ENCODE results near the gene SH2D4B.

SH2D4B gene

DNA sequence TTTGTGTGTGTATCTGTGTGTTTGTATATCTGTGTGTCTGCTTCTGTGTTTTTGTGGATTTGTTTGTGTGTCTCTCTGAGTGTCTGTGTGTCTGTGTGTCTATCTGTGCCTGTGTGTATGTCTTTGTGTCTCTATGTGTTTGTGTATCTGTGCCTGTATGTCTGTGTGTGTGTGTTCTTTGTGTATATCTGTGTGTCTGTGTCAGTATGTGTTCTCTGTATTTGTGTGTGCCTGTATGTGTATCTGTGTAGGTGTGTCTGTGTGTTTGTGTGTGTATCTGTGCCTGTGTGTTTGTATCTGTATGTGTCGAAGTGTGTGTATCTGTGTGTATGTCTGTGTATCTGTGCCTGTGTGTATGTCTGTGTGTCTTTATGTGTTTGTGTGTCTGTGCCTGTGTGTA is 118.2 kb downstream of the SH2D4B start:
- H3K36me3 ChIP-seq (ENCODE audit: low read depth) = no peaks in the 10 kb centered on the region
- TF ChIP-seq, protein P1, sequence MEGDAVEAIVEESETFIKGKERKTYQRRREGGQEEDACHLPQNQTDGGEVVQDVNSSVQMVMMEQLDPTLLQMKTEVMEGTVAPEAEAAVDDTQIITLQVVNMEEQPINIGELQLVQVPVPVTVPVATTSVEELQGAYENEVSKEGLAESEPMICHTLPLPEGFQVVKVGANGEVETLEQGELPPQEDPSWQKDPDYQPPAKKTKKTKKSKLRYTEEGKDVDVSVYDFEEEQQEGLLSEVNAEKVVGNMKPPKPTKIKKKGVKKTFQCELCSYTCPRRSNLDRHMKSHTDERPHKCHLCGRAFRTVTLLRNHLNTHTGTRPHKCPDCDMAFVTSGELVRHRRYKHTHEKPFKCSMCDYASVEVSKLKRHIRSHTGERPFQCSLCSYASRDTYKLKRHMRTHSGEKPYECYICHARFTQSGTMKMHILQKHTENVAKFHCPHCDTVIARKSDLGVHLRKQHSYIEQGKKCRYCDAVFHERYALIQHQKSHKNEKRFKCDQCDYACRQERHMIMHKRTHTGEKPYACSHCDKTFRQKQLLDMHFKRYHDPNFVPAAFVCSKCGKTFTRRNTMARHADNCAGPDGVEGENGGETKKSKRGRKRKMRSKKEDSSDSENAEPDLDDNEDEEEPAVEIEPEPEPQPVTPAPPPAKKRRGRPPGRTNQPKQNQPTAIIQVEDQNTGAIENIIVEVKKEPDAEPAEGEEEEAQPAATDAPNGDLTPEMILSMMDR (IDR thresholded peaks at IDR 0.05; ENCODE audit: poor library complexity, severe bottlenecking) = no peak
- no peak for ATAC-seq (ENCODE audit: low read depth)
- H3K9me3 ChIP-seq (ENCODE audit: severe bottlenecking) = no peaks in the 10 kb centered on the region
- H3K4me1 ChIP-seq (ENCODE audit: insufficient read depth, poor library complexity, severe bottlenecking) = no peaks in the 10 kb centered on the region
- no peaks in the 10 kb centered on the region for H3K27me3 ChIP-seq (ENCODE audit: insufficient read depth, poor library complexity, severe bottlenecking)
- DNase-seq (ENCODE audit: low spot score) = no peak
- no peak overlapping the region for H3K27ac ChIP-seq (ENCODE audit: poor library complexity, severe bottlenecking)
- no peak overlapping the region for H3K4me3 ChIP-seq (ENCODE audit: severe bottlenecking)

DNA sequence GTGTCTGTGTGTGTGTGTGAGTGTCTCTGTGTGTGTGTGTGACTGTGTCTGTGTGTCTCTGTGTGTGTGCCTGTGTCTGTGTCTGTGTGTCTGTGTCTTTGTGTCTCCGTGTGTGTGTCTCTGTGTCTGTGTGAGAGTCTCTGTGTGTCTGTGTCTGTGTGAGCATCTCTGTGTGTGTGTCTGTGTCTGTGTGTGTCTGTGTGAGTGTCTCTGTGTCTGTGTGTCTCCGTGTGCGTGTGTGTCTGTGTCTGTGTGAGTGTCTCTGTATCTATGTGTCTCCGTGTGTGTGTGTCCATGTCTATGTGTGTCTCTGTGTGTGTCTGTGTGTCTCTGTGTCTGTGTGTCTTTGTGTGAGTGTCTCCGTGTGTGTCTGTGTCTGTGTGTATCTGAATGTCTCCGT is 120.4 kb downstream of the SH2D4B start:
- ATAC-seq (ENCODE audit: low read depth) (no peak), DNase-seq (ENCODE audit: low spot score) (no peak)
- H3K27me3 ChIP-seq (ENCODE audit: insufficient read depth, poor library complexity, severe bottlenecking) = no peaks in the 10 kb centered on the region
- H3K4me1 ChIP-seq (ENCODE audit: insufficient read depth, poor library complexity, severe bottlenecking) = no peaks in the 10 kb centered on the region
- H3K36me3 ChIP-seq (ENCODE audit: low read depth) = no peaks in the 10 kb centered on the region
- no peaks in the 10 kb centered on the region for H3K9me3 ChIP-seq (ENCODE audit: severe bottlenecking)
- TF ChIP-seq, protein P1 (IDR thresholded peaks at IDR 0.05; ENCODE audit: poor library complexity, severe bottlenecking) = no peak
- H3K27ac ChIP-seq (ENCODE audit: poor library complexity, severe bottlenecking) = no peak overlapping the region
- no peak overlapping the region for H3K4me3 ChIP-seq (ENCODE audit: severe bottlenecking)

GRCh38 chr10:80659289-80659688 is 121.6 kb downstream of the SH2D4B start:
- DNase-seq (ENCODE audit: low spot score) (no peak), ATAC-seq (ENCODE audit: low read depth) (no peak)
- TF ChIP-seq, protein P1 (IDR thresholded peaks at IDR 0.05; ENCODE audit: poor library complexity, severe bottlenecking) = no peak
- H3K4me1 ChIP-seq (ENCODE audit: insufficient read depth, poor library complexity, severe bottlenecking) = no peaks in the 10 kb centered on the region
- H3K4me3 ChIP-seq (ENCODE audit: severe bottlenecking) = no peak overlapping the region
- H3K27ac ChIP-seq (ENCODE audit: poor library complexity, severe bottlenecking) = no peak overlapping the region
- no peaks in the 10 kb centered on the region for H3K36me3 ChIP-seq (ENCODE audit: low read depth)
- H3K9me3 ChIP-seq (ENCODE audit: severe bottlenecking) = no peaks in the 10 kb centered on the region
- H3K27me3 ChIP-seq (ENCODE audit: insufficient read depth, poor library complexity, severe bottlenecking) = no peaks in the 10 kb centered on the region

DNA sequence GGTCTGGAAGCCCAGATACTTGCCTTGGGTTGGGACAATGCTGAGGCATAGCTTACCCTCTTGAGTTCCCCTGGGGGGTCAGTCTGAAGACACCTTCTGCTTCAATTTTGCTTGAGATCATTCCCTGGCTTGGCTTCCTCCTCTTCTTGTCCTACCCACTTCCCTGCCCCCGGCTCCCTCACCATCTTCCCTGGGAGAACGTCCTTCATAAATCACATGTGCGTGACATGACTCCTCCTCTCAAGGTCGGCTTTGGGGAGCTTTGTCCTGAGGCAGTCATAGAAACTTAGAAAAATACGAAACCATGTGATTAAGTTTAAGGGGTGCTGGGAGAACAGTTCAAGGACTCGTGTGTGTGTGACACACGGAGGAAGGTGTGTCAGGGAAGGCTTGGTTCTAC is 122.6 kb downstream of the SH2D4B start:
- H3K9me3 ChIP-seq (ENCODE audit: severe bottlenecking) = no peaks in the 10 kb centered on the region
- ATAC-seq (ENCODE audit: low read depth) (no peak), DNase-seq (ENCODE audit: low spot score) (no peak)
- no peaks in the 10 kb centered on the region for H3K4me1 ChIP-seq (ENCODE audit: insufficient read depth, poor library complexity, severe bottlenecking)
- no peaks in the 10 kb centered on the region for H3K27me3 ChIP-seq (ENCODE audit: insufficient read depth, poor library complexity, severe bottlenecking)
- TF ChIP-seq, protein P1 (IDR thresholded peaks at IDR 0.05; ENCODE audit: poor library complexity, severe bottlenecking) = no peak
- no peak overlapping the region for H3K4me3 ChIP-seq (ENCODE audit: severe bottlenecking)
- no peak overlapping the region for H3K27ac ChIP-seq (ENCODE audit: poor library complexity, severe bottlenecking)
- no peaks in the 10 kb centered on the region for H3K36me3 ChIP-seq (ENCODE audit: low read depth)

GRCh38 chr10:80660736-80661135 is 123.0 kb downstream of the SH2D4B start:
- H3K4me3 ChIP-seq (ENCODE audit: severe bottlenecking) = no peak overlapping the region
- no peaks in the 10 kb centered on the region for H3K27me3 ChIP-seq (ENCODE audit: insufficient read depth, poor library complexity, severe bottlenecking)
- TF ChIP-seq, protein P1 (IDR thresholded peaks at IDR 0.05; ENCODE audit: poor library complexity, severe bottlenecking) = no peak
- ATAC-seq (ENCODE audit: low read depth) (no peak), DNase-seq (ENCODE audit: low spot score) (no peak)
- H3K9me3 ChIP-seq (ENCODE audit: severe bottlenecking) = no peaks in the 10 kb centered on the region
- H3K4me1 ChIP-seq (ENCODE audit: insufficient read depth, poor library complexity, severe bottlenecking) = no peaks in the 10 kb centered on the region
- H3K36me3 ChIP-seq (ENCODE audit: low read depth) = no peaks in the 10 kb centered on the region
- H3K27ac ChIP-seq (ENCODE audit: poor library complexity, severe bottlenecking) = no peak overlapping the region

Measured in RWPE2 (cell line).